ENCODE results near the gene SULF2.

Gene SULF2

GRCh38 chr20:47610945-47611250 is 174.4 kb downstream of the SULF2 start:
- H3K27ac ChIP-seq = no peak overlapping the region
- no peak for TF ChIP-seq CTCF (conservative IDR thresholded peaks at IDR 0.05)
- TF ChIP-seq ZFX (IDR thresholded peaks at IDR 0.05) = no peak

GRCh38 chr20:47610247-47610944 is 174.9 kb downstream of the SULF2 start:
- H3K27ac ChIP-seq = no peak overlapping the region
- TF ChIP-seq ZFX (IDR thresholded peaks at IDR 0.05) (no peak), CTCF (conservative IDR thresholded peaks at IDR 0.05) (no peak)

- TF ChIP-seq CTCF (conservative IDR thresholded peaks at IDR 0.05) (no peak), ZFX (IDR thresholded peaks at IDR 0.05) (no peak)
- H3K27ac ChIP-seq = no peak overlapping the region
Measured at GRCh38 chr20:47609001-47609400, 176.3 kb downstream of the SULF2 start.
